ENCODE results near the gene FXR2. TPM values are rescaled to one million over a fixed set of nuclear protein-coding genes. Genes with fewer than 3 reads are reported as not detected.

The FXR2 gene
- total and polyA plus RNA-seq, 2 donors (not counting 3 experiments of a cell fraction or from before 2014, with no cell fraction given) = 40.1 to 48.9 TPM

GRCh38 chr17:7618608-7619007 is 3.9 kb upstream of the FXR2 start:
- no peak for FAIRE-seq
- CTCF ChIA-PET = interaction anchor here (1.0 to 1.4 kb wide), 2 partner anchors 9 to 13 kb away, joined by 4 read pairs; partner anchors contain the start of gene SAT2
- H3K36me3 ChIP-seq (ENCODE audit: control insufficient read depth in 2 of 2, extremely low read depth in 1 of 2, insufficient read depth in 2 of 2, low read length in 2 of 2) = no peaks in the 10 kb centered on the region

More at GRCh38 chr17:7618608-7619007, 3.9 kb upstream of the FXR2 start:
- Histone ChIP-seq H3K27ac (ENCODE audit: insufficient read depth, low read depth, low read length) (no peak overlapping the region), H3K4me3 (replicated peaks in 1 of 3; ENCODE audit: insufficient read depth in 1 of 3, low read depth in 1 of 3, low read length in 3 of 3) (no peak overlapping the region), H4K20me1 (replicated peaks; ENCODE audit: control insufficient read depth, extremely low read depth, insufficient read depth, low read length) (peaks cover 1% of the 10 kb centered on the region), H3K79me2 (ENCODE audit: control insufficient read depth, insufficient read depth, low read length) (peaks cover 7% of the 10 kb centered on the region), H3K4me1 (ENCODE audit: control insufficient read depth, extremely low read depth, insufficient read depth, low read length) (peaks cover 5% of the 10 kb centered on the region), H3K9me3 (replicated peaks; ENCODE audit: control insufficient read depth, insufficient read depth, low read length) (no peaks in the 10 kb centered on the region), H3K27me3 (ENCODE audit: control insufficient read depth in 2 of 2, insufficient read depth in 2 of 2, low read length in 2 of 2) (no peaks in the 10 kb centered on the region), H3K4me2 (ENCODE audit: insufficient read depth, low read length) (no peak overlapping the region), H3K9ac (replicated peaks; ENCODE audit: extremely low read depth, insufficient read depth, low read length) (no peak overlapping the region), H2AFZ (ENCODE audit: low read depth, low read length) (no peak overlapping the region), H3K9me1 (replicated peaks; ENCODE audit: control insufficient read depth, extremely low read depth, insufficient read depth, low read length) (no peaks in the 10 kb centered on the region)
- BruUV-seq (replicated peaks) = no TSS peak
- dilution Hi-C loops (cut with MboI; ENCODE audit: extremely low pct_ligation_motif_present, low sequenced_read_pairs) = no loop called here
- POLR2A ChIA-PET = interaction anchor here (1.0 kb wide), 1 partner anchor 9 kb away, joined by 4 read pairs; the partner anchor contains the start of gene SAT2
- intact Hi-C loops (cut with micrococcal nuclease) = loop anchor here (10.0 kb wide), 1 partner anchor 226 kb away; no protein-coding TSS in a partner anchor
- TF ChIP-seq POLR2AphosphoS5 (IDR thresholded peaks at IDR 0.05; ENCODE audit: insufficient read depth, low read depth, low read length) (no peak), MYC (IDR thresholded peaks at IDR 0.05; ENCODE audit: low read depth, low read length) (no peak), FOS (IDR thresholded peaks at IDR 0.05; ENCODE audit: borderline replicate concordance, insufficient read depth, low read length) (no peak), CTCF (IDR thresholded peaks at IDR 0.05; ENCODE audit: extremely low read depth in 1 of 2, insufficient read depth in 1 of 2, low read depth in 1 of 2, low read length in 2 of 2) (no peak), GATA2 (IDR thresholded peaks at IDR 0.05; ENCODE audit: insufficient read depth, insufficient read length, low read depth, low read length) (no peak), POLR2A (IDR thresholded peaks at IDR 0.05; ENCODE audit: low read depth, low read length) (no peak), JUN (IDR thresholded peaks at IDR 0.05; ENCODE audit: borderline replicate concordance, insufficient read depth, insufficient read length, low read depth) (no peak), EZH2 (IDR thresholded peaks at IDR 0.05; ENCODE audit: borderline replicate concordance, low read depth, low read length, severe bottlenecking) (no peak), MAX (IDR thresholded peaks at IDR 0.05; ENCODE audit: insufficient read depth, insufficient read length) (no peak)
- no peak for DNase-seq (ENCODE audit: low read depth, low spot score)

All from endothelial cell of umbilical vein (primary cell).